NT2/D1 (cell line): Measurements from ENCODE around the gene HOTAIR.

Experiments
- SUZ12 ChIP-seq: IDR thresholded peaks from 2 replicates; pipeline ENCODE4 v1.6.1; 2011; ENCODE audit not compliant: insufficient read length, insufficient read depth; ENCODE audit errors: extremely low read depth
- ZNF274 ChIP-seq: IDR thresholded peaks from 2 replicates; pipeline ENCODE4 v1.6.1; 2011; ENCODE audit warnings: mild to moderate bottlenecking, low read depth, low read length

DNA sequence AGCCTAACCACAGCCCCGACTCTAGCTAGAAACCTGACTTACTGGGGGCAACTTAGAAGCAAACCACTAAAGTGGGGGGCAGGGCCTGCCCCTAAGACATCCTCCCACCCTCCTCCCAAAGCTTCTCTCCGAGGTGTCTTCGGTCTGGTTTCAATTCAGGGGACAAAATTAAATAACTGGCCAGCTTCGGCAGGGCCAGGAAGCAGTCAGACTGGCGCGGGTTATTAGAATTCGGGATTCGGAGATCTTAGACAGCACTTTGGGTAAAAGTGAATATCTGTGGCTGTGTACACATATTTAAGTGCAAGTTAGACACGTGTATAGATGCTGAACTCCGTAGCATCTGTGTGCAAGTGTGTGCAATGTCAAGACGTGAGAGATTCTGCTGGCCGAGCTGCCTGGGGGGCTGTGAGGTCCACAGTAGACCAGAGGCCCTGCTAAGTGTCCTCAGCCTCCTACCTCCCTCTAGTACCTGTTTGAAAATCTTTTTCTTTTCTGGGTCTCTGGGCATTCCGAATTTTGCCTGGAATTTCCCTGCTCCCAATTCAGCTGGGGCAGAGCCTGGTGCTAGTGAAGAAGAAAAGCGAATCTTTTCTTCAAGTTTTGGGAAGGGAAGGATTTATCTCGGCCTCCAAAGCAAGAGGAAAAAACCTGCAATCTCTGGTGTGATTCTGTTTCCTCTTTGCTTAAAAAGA lies 6.2 kb upstream of the HOTAIR start:
- TF ChIP-seq ZNF274: no peak
- TF ChIP-seq SUZ12: no peak
